Activated CD8-positive, alpha-beta memory T cell treated with anti-CD3 and anti-CD28 coated beads, Interleukin-2, amount 10 ng/mL, durations not matched to agents 7 days and 5 days (primary cell): ENCODE results near the gene PHF21B. TPM values are rescaled to one million over a fixed set of nuclear protein-coding genes. Genes with fewer than 3 reads are reported as not detected.

Experiments used
- ATAC-seq: fragments of 150-1000 bp; cut with Tn5 transposase; one replicate; pipeline ENCODE4 v1.10.0; 2021; ENCODE audit warnings: moderate library complexity
- CTCF ChIA-PET: fragments of 350-600 bp; sonication (Branson Sonifier 250); formaldehyde crosslinking; loops from one replicate; lab custom pipeline; 2021; ENCODE audit warnings: antibody characterized with exemption; lab: Charles Lee
- DNase-seq: peaks from one replicate; pipeline ENCODE4 v3.0.0-alpha.2; 2020
- H3K27ac Mint-ChIP-seq: one replicate; pipeline ENCODE4 v1.8.0; 2021; ENCODE audit warnings: mild to moderate bottlenecking, mixed read lengths
- H3K27me3 Mint-ChIP-seq: one replicate; pipeline ENCODE4 v1.8.0; 2021; ENCODE audit warnings: mixed read lengths
- H3K36me3 Mint-ChIP-seq: one replicate; pipeline ENCODE4 v1.8.0; 2021; ENCODE audit warnings: mild to moderate bottlenecking, mixed read lengths
- H3K4me1 Mint-ChIP-seq: one replicate; pipeline ENCODE4 v1.8.0; 2021; ENCODE audit warnings: mixed read lengths
- H3K4me3 Mint-ChIP-seq: one replicate; pipeline ENCODE4 v1.8.0; 2021; ENCODE audit warnings: mild to moderate bottlenecking, moderate library complexity, mixed read lengths
- H3K9me3 Mint-ChIP-seq: one replicate; pipeline ENCODE4 v1.8.0; 2022; ENCODE audit warnings: low read depth, mixed read lengths
- total RNA-seq, 2 experiments: library from RNA; stranded (reverse); gene quantifications; one replicate each; pipeline ENCODE4 v1.2.3, GENCODE V29; 2021

The PHF21B gene
- total RNA-seq, 2 experiments from 2014 or later, result 0.84 to 0.93 TPM

GRCh38 chr22:44834065-44834464 lies 175.7 kb downstream of the PHF21B start:
- CTCF ChIA-PET, result no interaction called here
- Mint-ChIP-seq H3K9me3 (peaks cover 6% of the 10 kb centered on the region), H3K27ac (no peak overlapping the region), H3K27me3 (peaks cover 21% of the 10 kb centered on the region), H3K4me1 (no peaks in the 10 kb centered on the region), H3K4me3 (no peak overlapping the region), H3K36me3 (no peaks in the 10 kb centered on the region)
- ATAC-seq, result no peak
- no peak for DNase-seq

- H3K27ac Mint-ChIP-seq, result no peak overlapping the region
- peaks cover 6% of the 10 kb centered on the region for H3K9me3 Mint-ChIP-seq
- H3K36me3 Mint-ChIP-seq, result no peaks in the 10 kb centered on the region
- no peak for ATAC-seq
- CTCF ChIA-PET, result interaction anchor here (0.7 kb wide), 1 partner anchor 12 kb away, joined by 3 read pairs; no protein-coding TSS in a partner anchor
- no peak overlapping the region for H3K4me3 Mint-ChIP-seq
- DNase-seq, result no peak
- H3K4me1 Mint-ChIP-seq, result no peaks in the 10 kb centered on the region
- H3K27me3 Mint-ChIP-seq, result peaks cover 23% of the 10 kb centered on the region
Observed at GRCh38 chr22:44831885-44832284, 177.9 kb downstream of the PHF21B start.

Other genes starting within 250 kb of the PHF21B start
- 100 to 1,000 TPM; 150 to 155 TPM for gene NUP50, start 153.9 kb upstream of the PHF21B start, total RNA-seq
- gene KIAA0930, start 230.9 kb upstream of the PHF21B start, total RNA-seq, result 10 to 100 TPM; 35.1 to 38.6 TPM